ENCODE results near the gene PLEKHA5. TPM values are rescaled to one million over a fixed set of nuclear protein-coding genes. Genes with fewer than 3 reads are reported as not detected.

The PLEKHA5 gene
- total RNA-seq, 2 donors from 2014 or later: 10.2 to 29.8 TPM

GRCh38 chr12:19113464-19113863 lies 16.1 kb upstream of the PLEKHA5 start:
- H3K36me3 ChIP-seq (replicated peaks in 1 of 2; ENCODE audit: insufficient read depth in 1 of 2, low read depth in 2 of 2): no peaks in the 10 kb centered on the region
- H3K4me1 ChIP-seq: peaks cover 4% of the 10 kb centered on the region
- H3K27ac ChIP-seq: no peak overlapping the region
- 95 to 99% methylated on average over 3 of the region's 3 CpGs for WGBS, 2 donors
- no peaks in the 10 kb centered on the region for H3K27me3 ChIP-seq
- DNase-seq: no peak
- no peak for ATAC-seq
- no peak overlapping the region for H3K4me3 ChIP-seq
- intact Hi-C loops (cut with DNase I): no loop called here
- no peaks in the 10 kb centered on the region for H3K9me3 ChIP-seq
- TF ChIP-seq POLR2A (IDR thresholded peaks at IDR 0.05): no peak
- TF ChIP-seq CTCF (IDR thresholded peaks at IDR 0.05): no peak

GRCh38 chr12:19115285-19115684 lies 14.2 kb upstream of the PLEKHA5 start:
- Histone ChIP-seq H3K27me3 (no peaks in the 10 kb centered on the region), H3K4me3 (no peak overlapping the region), H3K27ac (no peak overlapping the region), H3K36me3 (replicated peaks in 1 of 2; ENCODE audit: insufficient read depth in 1 of 2, low read depth in 2 of 2) (no peaks in the 10 kb centered on the region), H3K9me3 (no peaks in the 10 kb centered on the region), H3K4me1 (peaks cover 4% of the 10 kb centered on the region)
- WGBS, 2 donors: 89% methylated on average over 1 of the region's 1 CpG
- ATAC-seq: no peak
- intact Hi-C loops (cut with DNase I): no loop called here
- TF ChIP-seq POLR2A (IDR thresholded peaks at IDR 0.05) (no peak), CTCF (IDR thresholded peaks at IDR 0.05) (no peak)
- no peak for DNase-seq

- no peaks in the 10 kb centered on the region for H3K27me3 ChIP-seq
- no peaks in the 10 kb centered on the region for H3K36me3 ChIP-seq (replicated peaks in 1 of 2; ENCODE audit: insufficient read depth in 1 of 2, low read depth in 2 of 2)
- ATAC-seq (no peak), DNase-seq (no peak)
- H3K9me3 ChIP-seq: no peaks in the 10 kb centered on the region
- WGBS, 2 donors: 91 to 94% methylated on average over 3 of the region's 3 CpGs
- TF ChIP-seq POLR2A (IDR thresholded peaks at IDR 0.05): no peak
- H3K4me1 ChIP-seq: peaks cover 4% of the 10 kb centered on the region
- no peak overlapping the region for H3K4me3 ChIP-seq
- intact Hi-C loops (cut with DNase I): no loop called here
- no peak overlapping the region for H3K27ac ChIP-seq
Measured at GRCh38 chr12:19119440-19119839, 10.1 kb upstream of the PLEKHA5 start.

GRCh38 chr12:19120795-19121194 lies 8.7 kb upstream of the PLEKHA5 start:
- Histone ChIP-seq H3K4me3 (no peak overlapping the region), H3K4me1 (peaks cover 4% of the 10 kb centered on the region), H3K27me3 (no peaks in the 10 kb centered on the region), H3K27ac (no peak overlapping the region), H3K36me3 (replicated peaks in 1 of 2; ENCODE audit: insufficient read depth in 1 of 2, low read depth in 2 of 2) (no peaks in the 10 kb centered on the region), H3K9me3 (no peaks in the 10 kb centered on the region)
- ATAC-seq (no peak), DNase-seq (no peak)
- intact Hi-C loops (cut with DNase I): no loop called here
- WGBS, 2 donors: 50 to 56% methylated on average over 3 of the region's 3 CpGs
- TF ChIP-seq POLR2A (IDR thresholded peaks at IDR 0.05): no peak
- no peak for TF ChIP-seq CTCF (IDR thresholded peaks at IDR 0.05)

GRCh38 chr12:19121449-19122018 lies 8.0 kb upstream of the PLEKHA5 start:
- Histone ChIP-seq H3K9me3 (no peaks in the 10 kb centered on the region), H3K27ac (no peak overlapping the region), H3K4me1 (peaks cover 4% of the 10 kb centered on the region), H3K27me3 (no peaks in the 10 kb centered on the region), H3K36me3 (replicated peaks in 1 of 2; ENCODE audit: insufficient read depth in 1 of 2, low read depth in 2 of 2) (no peaks in the 10 kb centered on the region), H3K4me3 (no peak overlapping the region)
- ATAC-seq (no peak), DNase-seq (no peak)
- intact Hi-C loops (cut with DNase I): no loop called here
- TF ChIP-seq POLR2A (IDR thresholded peaks at IDR 0.05) (no peak), CTCF (IDR thresholded peaks at IDR 0.05) (no peak)
- 65 to 71% methylated on average over 1 of the region's 1 CpG for WGBS, 2 donors

Data from body of pancreas (tissue), 4 donors.